Measurements from ENCODE around the gene RELL2. TPM values are rescaled to one million over a fixed set of nuclear protein-coding genes. Genes with fewer than 3 reads are reported as not detected.
A peak's percentile ranks its signal among the peaks of the same experiment; 100 is the strongest.

Gene RELL2
- total RNA-seq, 1 experiment from 2014 or later: 9.8 TPM

GRCh38 chr5:141664733-141665461, 28.1 kb downstream of the RELL2 start:
- peak overlapping the region in 1 of 3 experiments; percentile 42; a peak in 1 of 7 replicates for H3K27ac Mint-ChIP-seq
- no peaks in the 10 kb centered on the region for H3K27me3 ChIP-seq (ENCODE audit: insufficient read depth, low read length)
- no peaks in the 10 kb centered on the region for H3K23me2 ChIP-seq (ENCODE audit: insufficient read length, low read depth, low read length, poor library complexity, severe bottlenecking)
- no peak overlapping the region for H2BK5ac ChIP-seq (ENCODE audit: insufficient read length, low read length)
- no CpG with 5 or more reads among the region's 13 CpGs for WGBS (ENCODE audit: extremely low coverage, insufficient read length, low lambda C conversion rate)
- no peak overlapping the region for H3K4ac ChIP-seq (ENCODE audit: low read depth, low read length)
- TF ChIP-seq CTCF (conservative IDR thresholded peaks at IDR 0.05): peak; percentile 93
- no peak overlapping the region for H2BK120ac ChIP-seq (ENCODE audit: low read depth, low read length, poor library complexity, severe bottlenecking)
- no peak overlapping the region for H2AFZ ChIP-seq (ENCODE audit: low read length)
- H4K8ac ChIP-seq (replicated peaks; ENCODE audit: insufficient read length, low read depth, low read length): no peak overlapping the region
- H3K36me3 Mint-ChIP-seq (ENCODE audit: insufficient read depth in 1 of 3, low read depth in 3 of 3): peaks cover 35 to 51% (median 35%) of the 10 kb centered on the region in 3 experiments
- H2BK20ac ChIP-seq (ENCODE audit: low read depth, low read length, poor library complexity, severe bottlenecking): no peak overlapping the region
- H3K4me3 Mint-ChIP-seq: no peak overlapping the region
- H3K27ac ChIP-seq (ENCODE audit: insufficient read length, low read depth, low read length): no peak overlapping the region
- H3K4me1 Mint-ChIP-seq: peaks cover 15 to 24% of the 10 kb centered on the region in 2 experiments
- no peaks in the 10 kb centered on the region for H4K20me1 ChIP-seq (ENCODE audit: control insufficient read depth, insufficient read depth, insufficient read length)
- no peak overlapping the region for H3K56ac ChIP-seq (ENCODE audit: insufficient read length, low read depth, low read length)
- peak; percentile 85 for DNase-seq
- no peaks in the 10 kb centered on the region for H3K27me3 Mint-ChIP-seq (ENCODE audit: low read depth)
- H3K9me3 ChIP-seq (ENCODE audit: control insufficient read depth, low read depth, low read length): no peaks in the 10 kb centered on the region
- H3T11ph ChIP-seq (ENCODE audit: low read length): no peak overlapping the region
- no peak overlapping the region for H4K91ac ChIP-seq (ENCODE audit: insufficient read length, low read depth, low read length)
- no peak overlapping the region for H2AK5ac ChIP-seq (ENCODE audit: insufficient read length, low read length)
- H3K23ac ChIP-seq (ENCODE audit: insufficient read length, low read depth, low read length): no peak overlapping the region
- H3K4me2 ChIP-seq (ENCODE audit: insufficient read depth, insufficient read length, low read length): no peak overlapping the region
- no peak overlapping the region for H3K9ac ChIP-seq (ENCODE audit: extremely low read depth, insufficient read length, low read length)
- H3K4me1 ChIP-seq (ENCODE audit: insufficient read depth, low read length): no peaks in the 10 kb centered on the region
- H2BK15ac ChIP-seq (ENCODE audit: low read depth, low read length): no peak overlapping the region
- no peak overlapping the region for H2BK12ac ChIP-seq (ENCODE audit: insufficient read length, low read depth, low read length)
- H4K5ac ChIP-seq (ENCODE audit: insufficient read length, low read depth, low read length): no peak overlapping the region
- H3K14ac ChIP-seq (ENCODE audit: insufficient read depth, low read length): no peak overlapping the region
- no peaks in the 10 kb centered on the region for H3K79me2 ChIP-seq (ENCODE audit: insufficient read depth, low read length)
- H3K9me3 Mint-ChIP-seq: no peaks in the 10 kb centered on the region
- no peaks in the 10 kb centered on the region for H3K79me1 ChIP-seq (ENCODE audit: insufficient read depth, low read depth, low read length, poor library complexity, severe bottlenecking)
- H3K18ac ChIP-seq (ENCODE audit: insufficient read length, low read depth, low read length): no peak overlapping the region
